Hepatocyte (in vitro differentiated cells): Measurements from ENCODE around the gene GLT8D1. TPM values are rescaled to one million over a fixed set of nuclear protein-coding genes. Genes with fewer than 3 reads are reported as not detected.

Source experiments
- DNase-seq: peaks from one replicate; pipeline ENCODE4 v3.0.0-alpha.2; 2016; ENCODE audit warnings: low spot score
- H2AFZ ChIP-seq: fragments of 200-600 bp; sonication (generic); 2 replicates; pipeline ENCODE4 v1.6.0; 2016; ENCODE audit warnings: antibody characterized with exemption, mild to moderate bottlenecking
- H3K27ac ChIP-seq: fragments of 200-600 bp; sonication (generic); 2 replicates; pipeline ENCODE4 v1.5.1; 2016; ENCODE audit warnings: mild to moderate bottlenecking
- H3K27me3 ChIP-seq: fragments of 200-600 bp; sonication (generic); 2 replicates; pipeline ENCODE4 v1.6.1; 2016
- H3K36me3 ChIP-seq: fragments of 200-600 bp; sonication (generic); replicated peaks from 2 replicates; pipeline ENCODE4 v1.5.1; 2016; ENCODE audit warnings: low read depth; ENCODE audit not compliant: insufficient read depth
- H3K4me1 ChIP-seq: fragments of 200-600 bp; sonication (generic); 2 replicates; pipeline ENCODE4 v1.5.1; 2016; ENCODE audit warnings: mild to moderate bottlenecking, moderate library complexity; ENCODE audit not compliant: insufficient read depth
- H3K4me2 ChIP-seq: fragments of 200-600 bp; sonication (generic); 2 replicates; pipeline ENCODE4 v1.6.0; 2016
- H3K4me3 ChIP-seq: fragments of 200-600 bp; sonication (generic); 2 replicates; pipeline ENCODE4 v1.5.1; 2016; ENCODE audit warnings: mild to moderate bottlenecking
- H3K79me2 ChIP-seq: fragments of 200-600 bp; sonication (generic); 2 replicates; pipeline ENCODE4 v1.6.0; 2017; ENCODE audit warnings: mild to moderate bottlenecking
- H3K9me2 ChIP-seq: fragments of 200-600 bp; sonication (generic); replicated peaks from 2 replicates; pipeline ENCODE4 v1.6.0; 2017; ENCODE audit warnings: mild to moderate bottlenecking; ENCODE audit not compliant: insufficient read depth
- H3K9me3 ChIP-seq: fragments of 200-600 bp; sonication (generic); 2 replicates; pipeline ENCODE4 v1.5.1; 2016; ENCODE audit warnings: low read depth, mild to moderate bottlenecking
- H4K20me1 ChIP-seq: fragments of 200-600 bp; sonication (generic); 2 replicates; pipeline ENCODE4 v1.6.0; 2016; ENCODE audit warnings: mild to moderate bottlenecking; ENCODE audit not compliant: insufficient read depth, poor library complexity, severe bottlenecking
- CTCF ChIP-seq: fragments of 200-600 bp; sonication (generic); IDR thresholded peaks from 2 replicates; pipeline ENCODE4 v1.5.1; 2016; ENCODE audit warnings: antibody characterized with exemption, mild to moderate bottlenecking; ENCODE audit not compliant: poor library complexity
- EZH2 ChIP-seq: fragments of 200-600 bp; sonication (generic); IDR thresholded peaks from 2 replicates; pipeline ENCODE4 v1.6.1; 2016; ENCODE audit warnings: antibody characterized with exemption, mild to moderate bottlenecking, borderline replicate concordance
- EZH2phosphoT487 ChIP-seq: fragments of 200-600 bp; sonication (generic); IDR thresholded peaks from one replicate; pipeline ENCODE4 v1.6.1; 2018; ENCODE audit warnings: antibody characterized with exemption, mild to moderate bottlenecking, low read depth, moderate library complexity; ENCODE audit not compliant: unreplicated experiment, severe bottlenecking
- WGBS: methylation state at CpG from one replicate; pipeline ENCODE4 v1.1.6; 2016; ENCODE audit warnings: low lambda C conversion rate; ENCODE audit errors: missing lambda C conversion rate; 5-methylcytosine and 5-hydroxymethylcytosine counted together
- polyA plus RNA-seq: library from polyadenylated mRNA; unstranded; fragments of >200 nt; fragmentation: Nextera tagmentation; extraction: Ambion mirVana; gene quantifications from 2 replicates; pipeline ENCODE4 v1.2.1, GENCODE V29; 2016
- total RNA-seq: library from RNA; depleted of rRNA; stranded (reverse); fragments of >200 nt; gene quantifications from 2 replicates; pipeline ENCODE4 v1.2.3, GENCODE V29; 2014

GLT8D1 gene
- total and polyA plus RNA-seq, 2 experiments from 2014 or later: 79.9 to 97.9 TPM

GRCh38 chr3:52683611-52684010 is 22.0 kb downstream of the GLT8D1 start:
- WGBS: 88% methylated on average over 6 of the region's 6 CpGs
- H3K27ac ChIP-seq: no peak overlapping the region

GRCh38 chr3:52682016-52682415 is 23.6 kb downstream of the GLT8D1 start:
- Histone ChIP-seq H3K4me2 (peak overlapping the region; percentile 10), H3K9me2 (no peaks in the 10 kb centered on the region), H3K27me3 (no peaks in the 10 kb centered on the region), H3K4me1 (peaks cover 24% of the 10 kb centered on the region), H3K4me3 (no peak overlapping the region), H2AFZ (no peak overlapping the region), H3K9me3 (no peaks in the 10 kb centered on the region), H3K27ac (peak overlapping the region; percentile 66), H3K79me2 (peaks cover 91% of the 10 kb centered on the region), H4K20me1 (peaks cover 5% of the 10 kb centered on the region), H3K36me3 (no peaks in the 10 kb centered on the region)
- TF ChIP-seq EZH2 (no peak), CTCF (peak; percentile 26)
- DNase-seq: peak; percentile 67

More at GRCh38 chr3:52683611-52684010, 22.0 kb downstream of the GLT8D1 start:
- peak overlapping the region; percentile 81 for H3K4me2 ChIP-seq
- H3K9me2 ChIP-seq: no peaks in the 10 kb centered on the region
- H3K4me1 ChIP-seq: peaks cover 28% of the 10 kb centered on the region
- H3K27me3 ChIP-seq: no peaks in the 10 kb centered on the region
- TF ChIP-seq EZH2phosphoT487 (no peak), EZH2 (no peak), CTCF (no peak)
- H3K79me2 ChIP-seq: peaks cover 92% of the 10 kb centered on the region
- H4K20me1 ChIP-seq: peaks cover 5% of the 10 kb centered on the region
- DNase-seq: no peak
- no peak overlapping the region for H2AFZ ChIP-seq
- no peaks in the 10 kb centered on the region for H3K9me3 ChIP-seq
- no peak overlapping the region for H3K4me3 ChIP-seq
- H3K36me3 ChIP-seq: no peaks in the 10 kb centered on the region

- TF ChIP-seq CTCF (no peak), EZH2 (no peak), EZH2phosphoT487 (no peak)
- Histone ChIP-seq H3K36me3 (no peaks in the 10 kb centered on the region), H3K9me2 (no peaks in the 10 kb centered on the region), H3K27ac (peak overlapping the region; percentile 66), H3K4me2 (peak overlapping the region; percentile 10), H3K27me3 (no peaks in the 10 kb centered on the region), H3K4me1 (peaks cover 20% of the 10 kb centered on the region), H3K4me3 (no peak overlapping the region), H2AFZ (no peak overlapping the region), H3K9me3 (no peaks in the 10 kb centered on the region), H3K79me2 (peaks cover 89% of the 10 kb centered on the region), H4K20me1 (peaks cover 5% of the 10 kb centered on the region)
- 90% methylated on average over 3 of the region's 3 CpGs for WGBS
- DNase-seq: no peak
Observed at GRCh38 chr3:52681596-52681995, 24.0 kb downstream of the GLT8D1 start.

- H3K9me3 ChIP-seq: no peaks in the 10 kb centered on the region
- H3K4me2 ChIP-seq: no peak overlapping the region
- H3K27me3 ChIP-seq: no peaks in the 10 kb centered on the region
- 91% methylated on average over 1 of the region's 1 CpG for WGBS
- H2AFZ ChIP-seq: no peak overlapping the region
- H3K36me3 ChIP-seq: no peaks in the 10 kb centered on the region
- no peaks in the 10 kb centered on the region for H3K9me2 ChIP-seq
- peaks cover 88% of the 10 kb centered on the region for H3K79me2 ChIP-seq
- peaks cover 20% of the 10 kb centered on the region for H3K4me1 ChIP-seq
- no peak overlapping the region for H3K4me3 ChIP-seq
- peaks cover 5% of the 10 kb centered on the region for H4K20me1 ChIP-seq
- no peak for DNase-seq
- no peak for TF ChIP-seq EZH2phosphoT487
- no peak for TF ChIP-seq CTCF
- TF ChIP-seq EZH2: no peak
- H3K27ac ChIP-seq: no peak overlapping the region
Observed at GRCh38 chr3:52679811-52680210, 25.8 kb downstream of the GLT8D1 start.
